Superior temporal gyrus (tissue), 1 donor: Measurements from ENCODE around the gene AGBL4.
"Not testable (repeated sequence)": the region's sequence is repeated elsewhere in the genome, so short reads cannot be mapped to it uniquely, and the experiment has no call there.

Experiments used
- DNase-seq: peaks from one replicate; pipeline ENCODE4 v3.0.0-alpha.2; 2016; ENCODE audit errors: extremely low spot score

AGBL4 gene

GRCh38 chr1:49435291-49435690, 588.5 kb downstream of the AGBL4 start:
- DNase-seq: no peak

DNA sequence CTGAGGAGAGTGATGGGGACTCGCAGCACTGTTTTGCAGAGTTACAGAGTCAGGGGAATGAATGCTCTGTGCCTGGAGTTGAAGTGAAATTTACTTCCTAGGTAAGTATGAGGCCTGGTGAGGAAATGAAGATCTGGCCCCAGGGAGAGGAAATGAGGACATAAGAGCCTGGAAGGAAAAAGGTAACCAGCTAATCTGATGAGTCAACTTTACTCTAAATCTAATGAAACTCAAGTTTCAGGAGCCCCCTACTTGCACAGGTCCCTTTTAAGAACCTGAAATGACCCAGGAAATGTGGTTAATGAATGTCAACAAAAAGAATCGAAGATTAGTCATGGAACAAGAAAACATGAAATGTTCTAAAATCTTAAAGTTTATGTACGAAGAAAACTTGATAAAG, 599.0 kb downstream of the AGBL4 start:
- DNase-seq: no peak

GRCh38 chr1:49416758-49417157, 607.0 kb downstream of the AGBL4 start:
- no peak for DNase-seq

GRCh38 chr1:49408346-49408745, 615.4 kb downstream of the AGBL4 start:
- no peak for DNase-seq

- DNase-seq: no peak
Observed at GRCh38 chr1:49397086-49397485, 626.7 kb downstream of the AGBL4 start.

DNA sequence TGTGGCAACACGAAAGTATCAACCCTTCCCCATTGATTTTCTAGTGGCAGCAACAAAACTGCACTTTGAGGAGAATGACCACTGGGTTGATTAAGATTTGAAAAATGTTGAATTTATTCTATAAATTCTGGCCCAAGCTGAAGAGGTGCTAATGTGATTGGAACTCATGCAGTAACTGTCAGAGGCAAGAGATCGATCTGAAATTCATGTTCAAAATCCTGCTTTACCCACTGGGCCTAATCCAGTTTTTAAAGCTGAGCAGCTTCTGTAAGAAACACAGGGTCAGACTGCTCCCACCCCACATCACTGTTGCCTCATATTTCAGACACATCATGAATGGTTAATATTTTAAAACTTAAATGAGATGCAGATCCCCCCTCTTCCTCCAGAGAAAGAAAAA, 629.6 kb downstream of the AGBL4 start:
- DNase-seq: no peak

GRCh38 chr1:49389699-49390098, 634.1 kb downstream of the AGBL4 start:
- DNase-seq: no peak

- DNase-seq: no peak
Observed at GRCh38 chr1:49364676-49365075, 659.1 kb downstream of the AGBL4 start.

- no peak for DNase-seq
Observed at GRCh38 chr1:49363628-49364027, 660.1 kb downstream of the AGBL4 start.

DNA sequence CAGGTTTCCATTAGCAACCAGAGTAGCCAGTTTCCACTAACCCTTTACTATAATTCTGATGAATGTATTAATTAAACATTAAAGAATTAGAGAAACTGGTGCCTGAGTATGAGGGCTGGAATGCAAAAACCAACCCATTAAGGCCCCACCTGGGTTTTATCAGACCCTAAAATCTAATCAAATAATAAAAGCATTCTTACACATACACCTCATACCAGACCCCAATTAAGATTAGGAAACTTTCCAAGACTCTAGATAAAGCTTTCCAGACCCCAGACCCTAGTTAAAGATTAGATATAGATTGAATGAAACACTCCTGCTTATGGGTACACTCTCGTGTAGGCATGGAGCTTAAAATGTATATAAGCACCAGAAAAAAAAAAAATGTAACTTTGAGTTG, 665.7 kb downstream of the AGBL4 start:
- DNase-seq: no peak

- no peak for DNase-seq
Observed at GRCh38 chr1:49356594-49356993, 667.2 kb downstream of the AGBL4 start.

DNA sequence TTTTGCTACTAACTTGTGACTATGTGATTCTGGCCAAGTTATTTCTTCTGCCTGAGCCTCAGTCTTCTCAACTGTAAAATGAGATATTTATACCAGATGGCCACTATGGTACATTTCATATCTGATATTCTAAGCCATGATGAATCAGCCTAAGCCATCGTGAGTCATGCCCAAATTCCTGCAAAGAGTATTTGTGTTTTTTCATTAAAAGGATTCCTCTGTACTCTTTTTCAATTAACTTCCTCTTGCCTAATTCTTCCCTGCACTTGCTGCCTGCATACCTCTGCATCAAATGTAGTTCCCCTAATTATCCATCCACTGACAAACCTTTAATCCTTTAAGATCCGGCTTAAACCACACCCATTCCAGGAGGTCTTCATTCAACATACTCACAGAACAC, 672.0 kb downstream of the AGBL4 start:
- DNase-seq: peak; percentile 22

DNA sequence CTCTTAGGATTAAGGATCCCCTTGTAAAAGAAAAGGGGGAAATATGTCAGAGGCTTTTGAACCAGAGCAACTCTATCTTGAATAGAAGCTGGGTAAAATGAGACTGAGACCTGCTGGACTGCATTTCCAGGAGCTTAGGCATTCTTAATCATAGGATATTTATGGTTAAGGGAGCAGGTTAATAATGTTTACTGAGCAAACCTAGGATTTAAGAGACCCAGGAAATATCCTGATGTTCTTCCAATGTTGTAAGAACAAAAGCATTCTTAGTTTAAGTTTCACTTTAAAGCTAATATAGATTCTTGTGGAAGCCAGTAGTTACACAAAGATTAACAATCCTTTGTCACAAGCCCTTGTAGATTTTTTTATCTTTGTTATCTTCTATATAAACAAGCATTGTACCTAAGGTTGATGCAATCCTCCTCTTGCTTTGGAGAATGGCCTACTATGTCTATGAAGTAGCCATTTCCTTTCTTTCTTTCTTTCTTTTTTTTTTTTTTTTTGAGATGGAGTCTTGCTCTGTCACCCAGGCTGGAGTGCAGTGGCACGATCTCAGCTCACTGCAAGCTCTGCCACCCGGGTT, 676.9 kb downstream of the AGBL4 start:
- no peak for DNase-seq

DNA sequence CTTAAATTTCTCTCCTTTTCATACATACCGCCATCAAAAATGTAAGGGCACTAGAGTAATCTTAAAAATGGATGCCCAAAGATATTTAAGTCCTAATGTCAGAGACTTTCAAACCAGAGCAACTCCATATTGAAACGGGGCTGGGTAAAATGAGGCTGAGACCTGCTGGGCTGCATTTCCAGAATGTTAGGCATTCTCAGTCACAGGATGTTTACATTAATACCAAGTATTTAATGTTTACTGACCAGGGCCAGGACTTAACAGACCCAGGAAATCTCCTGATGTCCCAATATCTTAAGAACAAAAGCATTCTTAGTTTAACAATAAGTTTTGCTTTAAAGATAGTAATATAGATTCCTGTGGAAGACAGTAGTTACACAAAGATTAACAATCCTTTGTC, 683.2 kb downstream of the AGBL4 start:
- DNase-seq: no peak

- no peak for DNase-seq
Observed at GRCh38 chr1:49339043-49339442, 684.7 kb downstream of the AGBL4 start.

- DNase-seq: no peak
Observed at GRCh38 chr1:49337251-49337650, 686.5 kb downstream of the AGBL4 start.

DNA sequence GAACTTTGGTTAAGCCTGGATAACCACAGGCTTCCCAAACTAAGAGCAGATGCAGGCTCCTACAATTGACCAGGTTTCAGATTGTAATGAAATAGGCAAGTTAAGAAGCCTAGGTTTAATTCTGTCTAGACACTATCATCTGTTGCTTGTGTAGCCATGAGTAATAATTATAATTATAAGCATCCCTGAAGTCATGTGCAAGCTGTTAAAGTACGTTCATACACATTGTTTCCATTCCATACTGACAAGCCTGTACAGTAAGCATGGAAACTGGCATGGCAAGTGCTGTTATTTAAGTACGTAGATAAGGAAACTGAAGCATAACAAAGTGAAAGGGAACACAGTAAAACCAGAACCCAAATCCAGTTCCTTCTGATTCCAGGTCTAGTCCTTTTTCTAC, 689.8 kb downstream of the AGBL4 start:
- DNase-seq: no peak

DNA sequence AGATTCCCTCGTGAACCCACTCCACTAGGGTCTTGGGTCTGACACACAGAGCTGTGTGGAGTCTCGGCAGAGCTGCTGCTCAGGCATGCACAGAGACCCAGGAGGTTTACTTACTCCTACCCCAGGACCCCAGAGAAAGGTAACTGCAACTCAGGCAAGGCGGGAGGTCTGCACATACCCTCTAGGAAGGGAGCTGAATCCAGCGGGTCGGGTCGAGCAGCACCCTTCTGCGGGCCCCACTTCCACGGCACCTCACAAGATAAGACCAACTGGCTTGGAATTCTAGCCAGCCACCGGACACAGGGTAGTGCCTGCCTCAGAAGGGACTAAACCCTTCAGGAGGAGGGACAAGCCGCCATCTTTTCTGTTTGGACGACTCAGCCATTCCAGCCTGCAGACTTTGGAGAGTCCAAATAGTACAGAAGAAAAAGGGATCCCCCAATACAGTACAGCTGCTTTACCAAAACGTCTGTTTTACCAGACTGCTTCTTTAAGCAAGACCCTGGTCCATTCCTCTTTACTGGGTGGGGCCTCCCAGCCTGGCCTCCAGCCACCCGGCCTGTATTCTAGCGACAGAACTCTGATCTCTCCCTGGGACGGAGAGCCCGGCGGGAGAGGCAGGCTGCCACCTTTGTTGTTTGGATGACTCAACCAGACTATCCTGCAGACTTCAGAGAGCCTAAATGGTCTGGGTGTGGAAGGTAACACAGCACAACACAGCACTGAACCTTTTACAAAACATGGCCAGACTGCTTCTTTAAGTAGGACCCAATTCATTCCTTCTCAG, 692.5 kb downstream of the AGBL4 start:
- DNase-seq: no peak

GRCh38 chr1:49323925-49324540, 699.7 kb downstream of the AGBL4 start:
- peak; percentile 29 for DNase-seq

DNA sequence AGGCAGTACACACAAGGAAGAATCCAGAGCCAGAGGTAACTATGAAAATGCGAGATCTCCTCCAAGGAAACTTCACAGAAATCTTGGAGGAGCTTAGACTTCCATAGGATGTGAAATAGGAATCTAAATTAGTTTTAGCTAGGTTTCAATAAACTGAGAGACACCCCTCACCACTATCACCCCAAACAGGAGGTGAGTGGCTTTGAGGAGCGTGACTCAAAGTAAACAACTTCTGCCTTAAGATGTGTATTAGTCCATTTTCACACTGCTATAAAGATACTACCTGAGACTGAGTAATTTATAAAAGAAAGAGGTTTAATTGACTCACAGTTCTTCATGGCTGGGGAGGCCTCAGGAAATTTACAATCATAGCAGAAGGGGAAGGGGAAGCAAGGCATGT, 703.3 kb downstream of the AGBL4 start:
- DNase-seq: not testable (repeated sequence)

DNA sequence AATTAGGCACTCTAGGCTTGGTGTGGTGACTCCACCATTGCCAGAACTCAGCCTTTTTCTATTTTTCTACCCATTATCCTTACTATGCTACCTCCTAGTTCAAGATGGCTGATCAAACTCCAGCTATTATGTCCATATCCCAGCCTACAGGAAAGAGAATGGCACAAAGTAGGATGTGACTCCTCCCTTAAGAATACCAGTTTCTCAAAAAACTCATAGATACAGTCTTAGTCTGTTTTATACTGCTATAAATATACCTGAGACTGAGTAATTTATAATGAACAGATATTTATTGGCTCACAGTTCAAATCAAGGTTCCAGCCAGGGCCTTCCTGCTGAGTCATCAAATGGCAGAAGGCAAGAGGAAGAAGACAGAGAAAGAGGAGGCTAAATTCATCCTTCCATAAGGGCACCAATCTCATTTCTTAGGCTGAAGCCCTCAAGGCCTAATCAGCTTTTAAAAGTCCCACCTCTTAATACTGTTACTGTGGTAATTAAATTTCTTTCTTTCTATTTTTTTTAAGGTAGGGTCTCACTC, 704.3 kb downstream of the AGBL4 start:
- DNase-seq: no peak

DNA sequence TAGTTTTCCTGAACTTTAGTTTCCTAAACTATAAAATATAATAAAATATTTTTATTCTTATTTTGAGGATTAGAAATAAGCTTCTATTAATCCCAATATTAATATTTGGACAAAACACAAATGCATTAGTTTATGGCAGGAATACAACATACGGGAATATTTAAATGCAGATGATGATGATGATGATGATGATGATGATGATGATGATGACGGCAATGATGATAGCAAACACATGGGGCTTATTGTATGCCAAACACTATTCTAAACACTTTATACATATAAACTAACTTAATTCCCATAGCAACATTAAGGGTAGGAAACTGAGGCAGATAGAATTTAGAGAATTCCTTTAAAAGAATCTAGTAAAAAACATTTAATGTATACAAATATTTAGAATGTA, 705.5 kb downstream of the AGBL4 start:
- DNase-seq: no peak

DNA sequence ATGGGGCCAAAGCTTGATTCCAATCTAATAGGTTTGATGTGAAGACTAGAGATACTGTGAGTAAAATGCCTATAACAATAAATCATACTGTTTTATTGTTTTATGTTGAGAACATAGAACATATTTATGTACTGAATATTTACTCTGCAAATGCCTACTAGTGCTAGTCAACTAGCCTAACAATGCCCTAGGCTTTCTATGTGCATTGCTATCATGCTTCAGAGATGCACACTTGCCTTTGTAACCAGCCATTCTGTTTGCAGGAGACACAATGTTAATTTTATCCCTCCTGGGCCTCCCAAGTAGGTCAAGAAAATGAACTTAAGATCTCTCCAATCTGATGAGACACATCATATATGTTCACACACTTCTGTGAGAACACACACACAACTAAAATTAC, 716.3 kb downstream of the AGBL4 start:
- no peak for DNase-seq
